Bronchial epithelial cell (primary cell): ENCODE results near the gene B3GNT3. TPM values are rescaled to one million over a fixed set of nuclear protein-coding genes. Genes with fewer than 3 reads are reported as not detected.
A peak's percentile ranks its signal among the peaks of the same experiment; 100 is the strongest.

Experiments
- DNase-seq: peaks from one replicate; pipeline ENCODE4 v3.0.0-alpha.2; 2010; ENCODE audit warnings: low read depth
- FAIRE-seq: peaks from 2 replicates; lab custom pipeline; 2011; peaks lifted over from hg19 to GRCh38; lab: Jason Lieb, UNC
- H3K27me3 ChIP-seq: 2 replicates; pipeline ENCODE4 v1.5.1; 2011; ENCODE audit warnings: low read length; ENCODE audit not compliant: control insufficient read depth, insufficient read depth
- H3K36me3 ChIP-seq: 2 replicates; pipeline ENCODE4 v1.5.1; 2011; ENCODE audit warnings: low read length; ENCODE audit not compliant: control insufficient read depth, insufficient read depth
- H3K4me3 ChIP-seq: 2 replicates; pipeline ENCODE4 v1.5.1; 2011; ENCODE audit warnings: mild to moderate bottlenecking, low read depth, low read length, control low read depth
- total RNA-seq: library from RNA; depleted of rRNA; stranded (reverse); fragments of >200 nt; gene quantifications from 2 replicates; pipeline ENCODE4 v1.2.1, GENCODE V29; 2014
- TF ChIP-seq, protein P1 (sequence below): IDR thresholded peaks from 2 replicates; pipeline ENCODE4 v1.5.1; 2011; ENCODE audit warnings: mild to moderate bottlenecking, moderate library complexity, low read length, control low read depth, inconsistent platforms; ENCODE audit not compliant: insufficient read depth, severe bottlenecking

Gene B3GNT3
- total RNA-seq, 1 donor from 2014 or later: 11.6 TPM

DNA sequence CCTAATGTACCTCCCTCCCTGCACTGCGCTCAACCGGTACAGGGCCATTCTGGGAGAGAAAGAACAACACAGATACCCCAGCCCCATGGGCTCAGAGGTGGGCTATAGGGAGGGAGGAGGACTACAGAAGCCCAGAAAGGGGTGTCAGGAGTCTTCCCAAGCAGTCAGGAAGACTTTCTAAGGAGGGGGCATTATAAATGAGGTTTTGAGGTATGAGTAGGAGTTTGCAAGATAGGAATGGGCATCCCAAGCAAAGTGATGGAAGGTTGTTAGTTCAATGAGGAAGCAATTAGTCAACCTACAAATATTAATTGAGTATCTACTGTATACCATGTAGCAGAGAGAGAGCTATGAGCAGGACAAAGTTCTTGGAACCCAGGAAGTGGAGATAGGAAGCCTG is 6.3 kb upstream of the B3GNT3 start:
- no peak for FAIRE-seq
- Histone ChIP-seq H3K36me3 (no peaks in the 10 kb centered on the region), H3K27me3 (no peaks in the 10 kb centered on the region), H3K4me3 (no peak overlapping the region)
- TF ChIP-seq, protein P1, sequence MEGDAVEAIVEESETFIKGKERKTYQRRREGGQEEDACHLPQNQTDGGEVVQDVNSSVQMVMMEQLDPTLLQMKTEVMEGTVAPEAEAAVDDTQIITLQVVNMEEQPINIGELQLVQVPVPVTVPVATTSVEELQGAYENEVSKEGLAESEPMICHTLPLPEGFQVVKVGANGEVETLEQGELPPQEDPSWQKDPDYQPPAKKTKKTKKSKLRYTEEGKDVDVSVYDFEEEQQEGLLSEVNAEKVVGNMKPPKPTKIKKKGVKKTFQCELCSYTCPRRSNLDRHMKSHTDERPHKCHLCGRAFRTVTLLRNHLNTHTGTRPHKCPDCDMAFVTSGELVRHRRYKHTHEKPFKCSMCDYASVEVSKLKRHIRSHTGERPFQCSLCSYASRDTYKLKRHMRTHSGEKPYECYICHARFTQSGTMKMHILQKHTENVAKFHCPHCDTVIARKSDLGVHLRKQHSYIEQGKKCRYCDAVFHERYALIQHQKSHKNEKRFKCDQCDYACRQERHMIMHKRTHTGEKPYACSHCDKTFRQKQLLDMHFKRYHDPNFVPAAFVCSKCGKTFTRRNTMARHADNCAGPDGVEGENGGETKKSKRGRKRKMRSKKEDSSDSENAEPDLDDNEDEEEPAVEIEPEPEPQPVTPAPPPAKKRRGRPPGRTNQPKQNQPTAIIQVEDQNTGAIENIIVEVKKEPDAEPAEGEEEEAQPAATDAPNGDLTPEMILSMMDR: no peak
- no peak for DNase-seq

DNA sequence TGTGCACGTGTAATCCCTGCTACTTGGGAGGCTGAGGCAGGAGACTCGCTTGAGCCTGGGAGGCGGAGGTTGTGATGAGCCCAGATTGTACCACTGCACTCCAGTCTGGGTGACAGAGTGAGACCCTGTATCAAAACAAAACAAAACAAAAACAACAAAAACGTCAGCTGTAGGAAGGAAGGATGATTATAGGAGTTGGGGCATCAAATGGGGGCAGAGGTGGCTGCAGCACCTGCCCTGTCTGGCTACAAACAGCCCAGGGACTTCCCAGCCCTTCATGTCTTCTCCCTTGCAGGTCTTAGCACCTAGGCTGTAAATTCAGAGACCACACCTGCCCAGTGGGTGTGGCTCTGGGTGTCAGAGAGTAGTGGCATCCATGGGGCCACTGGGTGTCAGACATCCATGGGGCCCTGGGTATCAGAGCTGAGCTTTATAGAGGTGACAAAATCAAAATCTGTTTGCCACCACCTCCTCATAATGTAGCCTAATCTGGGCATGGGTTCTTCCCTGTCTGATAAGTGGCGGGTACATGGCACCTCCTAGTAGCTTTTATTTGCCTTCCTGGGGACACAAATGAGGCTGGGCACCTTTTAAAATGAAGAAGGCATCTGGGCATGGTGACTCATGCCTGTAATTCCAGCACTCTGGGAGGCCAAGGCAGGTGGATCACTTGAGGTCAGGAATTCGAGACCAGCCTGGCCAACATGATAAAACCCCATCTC is 4.7 kb upstream of the B3GNT3 start:
- H3K27me3 ChIP-seq: no peaks in the 10 kb centered on the region
- TF ChIP-seq, protein P1: no peak
- DNase-seq (no peak), FAIRE-seq (no peak)
- no peaks in the 10 kb centered on the region for H3K36me3 ChIP-seq
- no peak overlapping the region for H3K4me3 ChIP-seq

DNA sequence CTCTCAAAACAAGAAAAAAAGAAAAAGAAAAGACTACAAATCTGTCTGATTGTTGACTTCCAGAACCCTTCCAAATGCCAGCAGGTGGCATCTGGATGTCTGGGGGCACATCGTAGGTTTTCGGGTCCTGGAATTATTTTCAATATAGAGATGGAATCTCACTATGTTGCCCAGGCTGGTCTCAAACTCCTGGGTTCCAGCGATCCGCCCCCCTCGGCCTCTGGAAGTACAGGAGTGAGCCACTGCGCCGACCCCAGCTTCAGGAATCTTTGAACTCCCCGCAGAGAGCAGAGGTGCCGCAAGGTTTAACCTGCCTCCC is 567 bp upstream of the B3GNT3 start:
- DNase-seq: no peak
- no peak for FAIRE-seq
- TF ChIP-seq, protein P1: no peak

DNA sequence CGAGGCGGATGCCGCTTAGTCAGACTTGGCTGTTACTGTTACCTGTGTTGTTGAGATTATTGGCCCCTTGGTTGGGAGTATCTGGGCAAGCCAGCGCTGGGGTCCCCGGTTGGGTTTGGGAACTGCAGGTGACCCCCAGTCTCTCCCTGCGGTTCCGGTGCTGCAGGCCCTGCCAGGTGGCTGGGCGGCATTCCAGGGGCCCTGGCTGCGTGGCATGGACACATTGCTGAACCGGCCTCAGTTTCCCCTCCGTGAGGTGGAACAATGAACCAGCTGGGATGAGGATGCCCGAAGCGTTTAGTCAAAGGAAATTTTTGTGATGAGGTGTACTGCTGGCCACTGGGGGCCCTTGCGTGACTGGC is 538 bp downstream of the B3GNT3 start:
- no peaks in the 10 kb centered on the region for H3K36me3 ChIP-seq
- H3K27me3 ChIP-seq: no peaks in the 10 kb centered on the region
- DNase-seq: no peak
- peak overlapping the region; percentile 40 for H3K4me3 ChIP-seq
- FAIRE-seq: no peak
- TF ChIP-seq, protein P1: no peak

More for the DNA sequence above, 567 bp upstream of the B3GNT3 start:
- no peaks in the 10 kb centered on the region for H3K36me3 ChIP-seq
- no peak overlapping the region for H3K4me3 ChIP-seq
- H3K27me3 ChIP-seq: no peaks in the 10 kb centered on the region

DNA sequence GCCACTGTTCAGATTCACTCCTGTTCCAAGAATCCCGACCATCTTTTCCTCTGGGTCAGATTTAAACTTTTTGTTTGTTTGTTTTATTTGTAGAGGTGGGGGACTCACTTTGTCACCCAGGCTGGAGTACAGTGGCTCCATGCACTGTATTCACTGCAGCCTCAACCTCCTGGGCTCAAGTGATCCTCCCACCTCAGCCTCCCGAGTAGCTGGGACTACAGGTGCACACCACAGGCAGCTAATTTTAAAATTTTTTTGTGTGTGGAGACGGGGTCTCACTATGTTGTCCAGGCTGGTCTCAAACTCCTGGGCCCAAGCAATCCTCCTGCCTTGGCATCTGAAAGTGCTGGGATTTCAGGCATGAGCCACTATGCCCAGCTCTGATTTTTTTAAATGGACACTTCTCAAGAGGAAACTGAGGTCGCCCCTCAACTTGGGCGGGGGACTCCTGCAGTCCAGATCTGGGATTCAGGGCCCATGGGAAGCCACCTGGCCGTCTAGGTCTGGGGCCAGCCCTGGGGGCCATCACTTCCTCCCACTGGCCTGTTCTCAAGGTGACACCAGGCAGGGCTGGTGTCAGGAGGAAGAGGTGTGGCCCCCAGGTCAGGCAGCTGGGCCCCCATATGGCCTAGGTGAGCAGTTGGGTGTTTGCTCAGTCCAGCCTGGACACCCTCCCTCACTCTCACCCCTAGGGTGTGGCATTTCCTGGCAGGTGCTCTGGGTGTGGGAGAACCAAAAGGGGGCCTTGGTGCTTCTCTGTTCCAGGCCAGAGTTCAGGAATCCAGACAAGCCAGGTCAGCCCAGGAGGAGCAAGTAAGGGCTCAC is 1.3 kb downstream of the B3GNT3 start:
- no peak overlapping the region for H3K4me3 ChIP-seq
- no peaks in the 10 kb centered on the region for H3K27me3 ChIP-seq
- no peaks in the 10 kb centered on the region for H3K36me3 ChIP-seq
- FAIRE-seq (no peak), DNase-seq (no peak)
- TF ChIP-seq, protein P1: no peak
